HCT116 (cell line): ENCODE results near the gene ZNF681. TPM values are rescaled to one million over a fixed set of nuclear protein-coding genes. Genes with fewer than 3 reads are reported as not detected.

Source experiments
- ATAC-seq: fragments of 200-7000 bp; cut with Tn5 transposase; 2 replicates; pipeline ENCODE4 v1.9.1; 2020; ENCODE audit warnings: mild to moderate bottlenecking, moderate library complexity
- BruUV-seq: library from RNA; stranded (reverse); fragments of 400-500 nt; replicated peaks from 2 replicates; lab custom pipeline; 2021; lab: Mats Ljungman, UMichigan
- CTCF ChIA-PET: fragments of 300-600 bp; sonication (Branson Sonifier 250); formaldehyde crosslinking; loops from one replicate; lab custom pipeline; 2021; ENCODE audit warnings: antibody characterized with exemption; lab: Charles Lee
- POLR2A ChIA-PET: fragments of 300-600, 350-600 bp; sonication (Branson Sonifier 250); formaldehyde crosslinking; loops from one replicate; lab custom pipeline; 2021; ENCODE audit warnings: antibody characterized with exemption; lab: Charles Lee
- RAD21 ChIA-PET, 2 experiments: fragments of 300-600 bp; sonication (Branson Sonifier 250); formaldehyde crosslinking; loops; one replicate each; lab custom pipeline; 2023; ENCODE audit warnings: low total read pairs in 2 of 2; ENCODE audit not compliant: uncharacterized antibody in 2 of 2, unreplicated experiment in 2 of 2, low non-redundant PET in 1 of 2; lab: Charles Lee
- DNase-seq: peaks from one replicate; pipeline ENCODE4 v3.0.0-alpha.2; 2010; ENCODE audit warnings: low read depth, low spot score
- H2AFZ ChIP-seq: fragments of 200-600 bp; shearing (Covaris generic), sonication (generic); 2 replicates; pipeline ENCODE4 v1.6.1; 2017; ENCODE audit warnings: low read depth, mixed run types, mixed read lengths, antibody characterized with exemption, low read length; ENCODE audit not compliant: poor library complexity, severe bottlenecking
- H3K27ac ChIP-seq: 2 replicates; pipeline ENCODE4 v1.5.1; 2012; ENCODE audit warnings: low read depth, low read length
- H3K27me3 ChIP-seq: fragments of 200-600 bp; sonication (generic); 2 replicates; pipeline ENCODE4 v1.6.1; 2016; ENCODE audit warnings: mixed run types, low read length, mixed read lengths; ENCODE audit not compliant: insufficient read depth
- H3K36me3 ChIP-seq, 2 experiments: fragments of 200-500 bp in 1 of 2; fragments of 200-600 bp in 1 of 2; sonication (Bioruptor generic) in 1 of 2; sonication (generic) in 1 of 2; 2 replicates each; pipeline versions ENCODE4 v1.5.1 to v1.6.1; 2014 to 2016; ENCODE audit warnings: low read length in 2 of 2, inconsistent platforms in 1 of 2, mixed read lengths in 1 of 2, mixed run types in 1 of 2; ENCODE audit not compliant: insufficient read depth in 2 of 2, control insufficient read depth in 1 of 2
- H3K4me1 ChIP-seq, 2 experiments: fragments of 200-600 bp in 1 of 2; sonication (generic) in 1 of 2; 2 replicates each; pipeline versions ENCODE4 v1.5.1 to v1.6.1; 2012 to 2017; ENCODE audit warnings: low read length in 2 of 2, inconsistent platforms in 1 of 2, mild to moderate bottlenecking in 1 of 2, mixed read lengths in 1 of 2, mixed run types in 1 of 2, moderate library complexity in 1 of 2; ENCODE audit not compliant: insufficient read depth in 2 of 2, control insufficient read depth in 1 of 2
- H3K4me2 ChIP-seq: fragments of 200-600 bp; sonication (generic); 2 replicates; pipeline ENCODE4 v1.6.1; 2017; ENCODE audit warnings: mixed run types, low read length, mixed read lengths
- H3K4me3 ChIP-seq, 2 experiments: fragments of 200-600 bp in 1 of 2; sonication (generic) in 1 of 2; replicated peaks in 1 of 2; 2 replicates each; pipeline ENCODE4 v1.5.1; 2011 to 2016; ENCODE audit warnings: low read length in 2 of 2, control low read depth in 1 of 2, low read depth in 1 of 2, mild to moderate bottlenecking in 1 of 2, mixed read lengths in 1 of 2, mixed run types in 1 of 2
- H3K79me2 ChIP-seq: fragments of 200-600 bp; sonication (generic); 2 replicates; pipeline ENCODE4 v1.6.1; 2017; ENCODE audit warnings: mild to moderate bottlenecking, mixed run types, low read length, moderate library complexity, mixed read lengths; ENCODE audit not compliant: insufficient read depth
- H3K9ac ChIP-seq: fragments of 200-600 bp; sonication (generic); 2 replicates; pipeline ENCODE4 v1.6.1; 2016; ENCODE audit warnings: low read length, mixed read lengths
- H3K9me2 ChIP-seq: fragments of 200-600 bp; sonication (generic), shearing (Covaris generic); 2 replicates; pipeline ENCODE4 v1.6.1; 2017; ENCODE audit warnings: mixed run types, mild to moderate bottlenecking, moderate library complexity; ENCODE audit not compliant: insufficient read depth
- H3K9me3 ChIP-seq, 2 experiments: fragments of 200-500 bp in 1 of 2; fragments of 200-600 bp in 1 of 2; sonication (Bioruptor generic) in 1 of 2; sonication (generic) in 1 of 2; 2 replicates each; pipeline ENCODE4 v1.6.1; 2014 to 2017; ENCODE audit warnings: low read length in 2 of 2, mixed read lengths in 2 of 2, inconsistent platforms in 1 of 2, low read depth in 1 of 2, mild to moderate bottlenecking in 1 of 2, mixed run types in 1 of 2, moderate library complexity in 1 of 2; ENCODE audit not compliant: control insufficient read depth in 1 of 2, insufficient read depth in 1 of 2
- H4K20me1 ChIP-seq: fragments of 200-600 bp; sonication (generic), shearing (Covaris generic); 2 replicates; pipeline ENCODE4 v1.6.1; 2017; ENCODE audit warnings: mixed run types, mild to moderate bottlenecking, moderate library complexity; ENCODE audit not compliant: insufficient read depth
- ATF3 ChIP-seq: IDR thresholded peaks from 2 replicates; pipeline ENCODE4 v1.6.1; 2012
- CBX3 ChIP-seq: IDR thresholded peaks from 2 replicates; pipeline ENCODE4 v1.6.1; 2012; ENCODE audit warnings: low read depth
- ELF1 ChIP-seq: IDR thresholded peaks from 2 replicates; pipeline ENCODE4 v1.6.1; 2012; ENCODE audit warnings: low read depth, borderline replicate concordance
- EZH2phosphoT487 ChIP-seq: fragments of 200-600 bp; IDR thresholded peaks from 2 replicates; pipeline ENCODE4 v1.6.1; 2018; ENCODE audit warnings: antibody characterized with exemption, borderline replicate concordance
- FOSL1 ChIP-seq: IDR thresholded peaks from 2 replicates; pipeline ENCODE4 v1.6.1; 2012; ENCODE audit warnings: low read depth
- RAD21 ChIP-seq: IDR thresholded peaks from 2 replicates; pipeline ENCODE4 v1.6.1; 2012; ENCODE audit warnings: low read depth, mild to moderate bottlenecking
- SIN3A ChIP-seq: IDR thresholded peaks from 2 replicates; pipeline ENCODE4 v1.6.1; 2012; ENCODE audit warnings: low read depth
- SP1 ChIP-seq: IDR thresholded peaks from 2 replicates; pipeline ENCODE4 v1.6.1; 2012; ENCODE audit warnings: low read depth
- SRF ChIP-seq: IDR thresholded peaks from 2 replicates; pipeline ENCODE4 v1.6.1; 2012; ENCODE audit warnings: low read depth
- YY1 ChIP-seq: IDR thresholded peaks from 2 replicates; pipeline ENCODE4 v1.6.1; 2011; ENCODE audit warnings: low read length, low read depth, moderate library complexity, mild to moderate bottlenecking; ENCODE audit not compliant: insufficient replicate concordance; ENCODE audit errors: extremely low read depth
- ZBTB33 ChIP-seq: IDR thresholded peaks from 2 replicates; pipeline ENCODE4 v1.6.1; 2011; ENCODE audit warnings: mild to moderate bottlenecking, low read length, moderate library complexity; ENCODE audit not compliant: insufficient replicate concordance; ENCODE audit errors: extremely low read depth
- ZFX ChIP-seq: fragments of 450-650 bp; IDR thresholded peaks from 2 replicates; pipeline ENCODE4 v1.6.1; 2017
- intact Hi-C: fragments of 100-400 bp; cut with micrococcal nuclease; formaldehyde crosslinking; loops from 2 replicates; pipeline ENCODE4 v1.10.0; 2022
- total RNA-seq: library from RNA; stranded (reverse); gene quantifications from one replicate; pipeline ENCODE4 v1.2.1, GENCODE V29; 2021; ENCODE audit not compliant: unreplicated experiment

ZNF681 gene
- total RNA-seq, 1 experiment from 2014 or later, result not detected

DNA sequence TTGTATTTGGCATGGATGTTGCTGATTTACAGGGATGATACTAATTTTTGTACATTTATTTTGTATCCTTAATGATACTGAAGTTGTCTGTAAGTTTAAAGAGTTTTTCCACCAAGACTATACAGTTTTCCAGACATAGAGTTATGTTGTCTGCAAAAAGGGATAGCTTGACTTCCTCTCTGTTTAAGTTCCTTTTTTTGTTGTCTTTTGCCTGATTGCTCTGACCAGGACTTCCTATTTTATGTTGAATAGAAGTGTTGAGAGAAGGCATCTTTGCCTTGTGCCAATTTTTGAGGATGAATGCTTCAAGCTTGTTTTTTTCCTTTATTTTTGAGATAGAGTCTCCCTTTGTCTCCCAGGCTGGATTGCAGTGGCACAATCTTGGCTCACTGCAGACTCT is 36.8 kb upstream of the ZNF681 start:
- DNase-seq, result no peak
- BruUV-seq, result no TSS peak
- POLR2A ChIA-PET, result no interaction called here
- TF ChIP-seq ELF1, result no peak
- no peak for TF ChIP-seq SIN3A
- no peak for TF ChIP-seq ZFX
- no peak for TF ChIP-seq RAD21
- no peak for TF ChIP-seq FOSL1
- no peak for TF ChIP-seq YY1
- no peak for TF ChIP-seq ATF3
- TF ChIP-seq EZH2phosphoT487, result no peak
- TF ChIP-seq, all 23 proteins: peak for 0
- no peak overlapping the region for H3K4me3 ChIP-seq
- H3K36me3 ChIP-seq, result no peaks in the 10 kb centered on the region
- H3K79me2 ChIP-seq, result no peaks in the 10 kb centered on the region
- no peaks in the 10 kb centered on the region for H3K27me3 ChIP-seq
- H3K9me3 ChIP-seq, result peaks cover 0 to 29% of the 10 kb centered on the region in 2 experiments; a peak in 1 of 4 replicates
- H3K4me1 ChIP-seq, result no peaks in the 10 kb centered on the region
- no peak overlapping the region for H3K9ac ChIP-seq
- H4K20me1 ChIP-seq, result no peaks in the 10 kb centered on the region
- intact Hi-C loops, result no loop called here
- CTCF ChIA-PET, result no interaction called here
- H3K27ac ChIP-seq, result no peak overlapping the region
- ATAC-seq, result no peak
- RAD21 ChIA-PET, result no interaction called here
- H3K9me2 ChIP-seq, result no peaks in the 10 kb centered on the region
- no peak overlapping the region for H2AFZ ChIP-seq
- H3K4me2 ChIP-seq, result no peak overlapping the region

- H3K4me3 ChIP-seq, result no peak overlapping the region
- H3K9ac ChIP-seq, result no peak overlapping the region
- H3K27ac ChIP-seq, result no peak overlapping the region
- no peaks in the 10 kb centered on the region for H3K9me2 ChIP-seq
- H3K36me3 ChIP-seq, result no peaks in the 10 kb centered on the region
- no TSS peak for BruUV-seq
- H3K4me1 ChIP-seq, result no peaks in the 10 kb centered on the region
- CTCF ChIA-PET, result no interaction called here
- ATAC-seq (no peak), DNase-seq (no peak)
- no peak for TF ChIP-seq CBX3
- no peak for TF ChIP-seq SP1
- TF ChIP-seq ELF1, result no peak
- no peak for TF ChIP-seq ZBTB33
- no peak for TF ChIP-seq SRF
- intact Hi-C loops, result no loop called here
- H3K4me2 ChIP-seq, result no peak overlapping the region
- peaks cover 7 to 31% of the 10 kb centered on the region in 2 experiments; a peak in 2 of 4 replicates for H3K9me3 ChIP-seq
- H3K79me2 ChIP-seq, result no peaks in the 10 kb centered on the region
- H3K27me3 ChIP-seq, result no peaks in the 10 kb centered on the region
- RAD21 ChIA-PET, result no interaction called here
- POLR2A ChIA-PET, result no interaction called here
- H2AFZ ChIP-seq, result no peak overlapping the region
- no peaks in the 10 kb centered on the region for H4K20me1 ChIP-seq
Observed at GRCh38 chr19:23792784-23793183, 34.1 kb upstream of the ZNF681 start.
